Hepatocyte (in vitro differentiated cells): ENCODE data around the gene CYP2B6.

ENCODE experiments used
- CTCF ChIP-seq: fragments of 200-600 bp; sonication (generic); IDR thresholded peaks from 2 replicates; pipeline ENCODE4 v1.5.1; 2016; ENCODE audit warnings: antibody characterized with exemption, mild to moderate bottlenecking; ENCODE audit not compliant: poor library complexity
- EZH2 ChIP-seq: fragments of 200-600 bp; sonication (generic); IDR thresholded peaks from 2 replicates; pipeline ENCODE4 v1.6.1; 2016; ENCODE audit warnings: antibody characterized with exemption, mild to moderate bottlenecking, borderline replicate concordance
- EZH2phosphoT487 ChIP-seq: fragments of 200-600 bp; sonication (generic); IDR thresholded peaks from one replicate; pipeline ENCODE4 v1.6.1; 2018; ENCODE audit warnings: antibody characterized with exemption, mild to moderate bottlenecking, low read depth, moderate library complexity; ENCODE audit not compliant: unreplicated experiment, severe bottlenecking

GRCh38 chr19:40947114-40947513 lies 44.0 kb upstream of the CYP2B6 start:
- TF ChIP-seq CTCF (no peak), EZH2phosphoT487 (no peak), EZH2 (no peak)
